A549 treated with CORT108297 at 1 μM for 4 hours (cell line): ENCODE data around the gene C15orf61. TPM values are rescaled to one million over a fixed set of nuclear protein-coding genes. Genes with fewer than 3 reads are reported as not detected.

ENCODE experiments used
- total RNA-seq: library from RNA; stranded (reverse); fragments of 200-300 nt; extraction: Qiagen RNA extraction; gene quantifications from 5 replicates; pipeline ENCODE4 v1.2.3, GENCODE V29; 2022

Gene C15orf61
- total RNA-seq, result 2.6 to 5.0 TPM (median 4.3 TPM) in 5 replicates

DNA sequence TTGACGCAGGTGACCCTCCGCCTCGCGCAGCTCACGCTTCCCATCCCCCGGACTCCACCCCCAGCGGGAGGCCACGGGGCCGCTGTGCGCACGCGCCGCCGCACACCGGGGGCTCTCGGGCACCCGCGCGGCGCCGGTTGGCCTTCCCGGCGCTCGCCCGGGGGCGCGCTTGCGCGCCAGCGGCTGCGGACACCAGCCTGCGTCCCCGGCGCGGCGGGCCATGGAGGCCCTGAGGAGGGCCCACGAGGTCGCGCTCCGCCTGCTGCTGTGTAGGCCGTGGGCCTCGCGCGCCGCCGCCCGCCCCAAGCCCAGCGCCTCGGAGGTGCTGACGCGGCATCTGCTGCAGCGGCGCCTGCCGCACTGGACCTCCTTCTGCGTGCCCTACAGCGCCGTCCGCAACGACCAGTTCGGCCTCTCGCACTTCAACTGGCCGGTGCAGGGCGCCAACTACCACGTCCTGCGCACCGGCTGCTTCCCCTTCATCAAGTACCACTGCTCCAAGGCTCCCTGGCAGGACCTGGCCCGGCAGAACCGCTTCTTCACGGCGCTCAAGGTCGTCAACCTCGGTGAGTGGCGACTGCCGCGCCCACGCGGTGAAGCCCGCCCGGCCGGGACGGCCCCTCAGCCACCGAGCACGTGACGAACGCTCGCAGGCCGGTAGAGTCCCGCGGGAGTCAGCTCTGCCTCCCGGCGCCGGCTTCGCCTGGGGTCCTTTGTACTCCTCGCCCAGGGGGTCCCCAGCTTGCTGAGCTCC is at the start of gene C15orf61:
C15orf61 (plus strand) TSS at position 103 of the 754 bp plus-strand sequence; CDS start at position 221, 118 bp downstream.

DNA sequence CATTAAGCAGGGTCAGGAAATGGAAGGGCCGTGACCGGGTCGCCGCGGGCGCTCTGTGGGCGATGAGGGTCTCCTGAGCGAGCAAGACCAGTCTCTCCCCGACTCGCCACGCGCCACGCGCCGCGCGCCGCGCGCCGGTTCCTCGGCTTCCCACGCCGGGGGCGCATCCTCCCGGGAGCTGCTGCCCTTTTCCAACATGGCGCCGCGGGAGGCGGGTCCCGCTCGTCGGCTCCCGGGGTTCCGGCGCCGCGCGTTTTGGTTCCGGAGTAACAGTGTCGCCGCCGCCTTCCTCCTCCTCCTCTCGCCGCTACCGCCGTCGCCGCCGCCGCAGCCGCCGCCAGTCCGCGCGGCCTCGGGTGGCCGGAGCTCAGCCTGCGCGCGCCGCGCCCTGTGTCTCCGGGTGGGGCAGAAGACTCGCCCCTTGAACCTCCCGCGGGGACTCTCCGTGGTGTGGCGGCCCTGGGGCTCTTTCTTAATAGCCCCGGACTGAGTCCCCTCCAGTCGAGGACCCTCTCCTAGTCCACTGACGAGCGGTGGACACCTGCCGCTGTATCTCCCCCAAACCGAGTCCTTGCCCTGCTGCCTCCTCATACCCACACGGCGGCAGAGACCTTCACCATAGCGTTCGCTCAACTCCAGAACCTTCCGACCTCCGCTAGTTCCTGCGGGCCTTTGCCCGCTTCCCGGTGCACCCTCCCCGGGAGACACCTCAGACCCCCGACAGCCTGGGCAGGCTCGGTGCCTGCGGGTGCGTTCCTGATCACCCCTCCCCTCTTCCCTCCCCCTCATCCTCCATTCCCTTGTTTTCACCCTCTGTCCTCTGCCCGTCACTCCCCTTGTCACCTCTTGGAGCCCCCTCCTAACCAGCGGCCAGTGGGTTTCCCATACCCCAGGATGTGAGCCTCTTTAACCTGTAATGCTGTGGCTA is 21.8 kb downstream of the C15orf61 start, which contains the start of gene MAP2K5:
MAP2K5 (plus strand) TSS at position 284 of the 928 bp plus-strand sequence; CDS start at position 917, 633 bp downstream.

Other genes starting within 250 kb of the C15orf61 start
- gene MAP2K5, start 21.6 kb downstream of the C15orf61 start, total RNA-seq, result 10.2 to 12.8 TPM (median 11.9 TPM) in 5 replicates